ENCODE data around the gene BUB1B.

GRCh38 chr15:40256638-40257235, 95.9 kb downstream of the BUB1B start:
- TF ChIP-seq, protein P1, sequence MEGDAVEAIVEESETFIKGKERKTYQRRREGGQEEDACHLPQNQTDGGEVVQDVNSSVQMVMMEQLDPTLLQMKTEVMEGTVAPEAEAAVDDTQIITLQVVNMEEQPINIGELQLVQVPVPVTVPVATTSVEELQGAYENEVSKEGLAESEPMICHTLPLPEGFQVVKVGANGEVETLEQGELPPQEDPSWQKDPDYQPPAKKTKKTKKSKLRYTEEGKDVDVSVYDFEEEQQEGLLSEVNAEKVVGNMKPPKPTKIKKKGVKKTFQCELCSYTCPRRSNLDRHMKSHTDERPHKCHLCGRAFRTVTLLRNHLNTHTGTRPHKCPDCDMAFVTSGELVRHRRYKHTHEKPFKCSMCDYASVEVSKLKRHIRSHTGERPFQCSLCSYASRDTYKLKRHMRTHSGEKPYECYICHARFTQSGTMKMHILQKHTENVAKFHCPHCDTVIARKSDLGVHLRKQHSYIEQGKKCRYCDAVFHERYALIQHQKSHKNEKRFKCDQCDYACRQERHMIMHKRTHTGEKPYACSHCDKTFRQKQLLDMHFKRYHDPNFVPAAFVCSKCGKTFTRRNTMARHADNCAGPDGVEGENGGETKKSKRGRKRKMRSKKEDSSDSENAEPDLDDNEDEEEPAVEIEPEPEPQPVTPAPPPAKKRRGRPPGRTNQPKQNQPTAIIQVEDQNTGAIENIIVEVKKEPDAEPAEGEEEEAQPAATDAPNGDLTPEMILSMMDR (IDR thresholded peaks at IDR 0.05; ENCODE audit: low read depth, low read length): no peak
- no peak for TF ChIP-seq POLR2A (IDR thresholded peaks at IDR 0.05; ENCODE audit: extremely low read depth, insufficient read length)

Measured in NB4 (cell line).